ENCODE data around the gene MAPK10.
"Not testable (repeated sequence)": the region's sequence is repeated elsewhere in the genome, so short reads cannot be mapped to it uniquely, and the experiment has no call there.

The MAPK10 gene

GRCh38 chr4:86032476-86033022 is 327.3 kb downstream of the MAPK10 start:
- DNase-seq (ENCODE audit: low read depth): peak; percentile 88
- no peak for TF ChIP-seq CTCF (conservative IDR thresholded peaks at IDR 0.05; ENCODE audit: control insufficient read depth, insufficient read depth, low read depth, low read length)
- no peak overlapping the region for H3K4me3 ChIP-seq (ENCODE audit: control insufficient read depth, low read depth, low read length)

GRCh38 chr4:86031927-86032326 is 327.9 kb downstream of the MAPK10 start:
- H3K4me3 ChIP-seq (ENCODE audit: control insufficient read depth, low read depth, low read length): no peak overlapping the region
- peak; percentile 23 for DNase-seq (ENCODE audit: low read depth)
- TF ChIP-seq CTCF (conservative IDR thresholded peaks at IDR 0.05; ENCODE audit: control insufficient read depth, insufficient read depth, low read depth, low read length): no peak

GRCh38 chr4:86026720-86027119 is 333.1 kb downstream of the MAPK10 start:
- DNase-seq (ENCODE audit: low read depth): no peak
- H3K4me3 ChIP-seq (ENCODE audit: control insufficient read depth, low read depth, low read length): no peak overlapping the region
- TF ChIP-seq CTCF (conservative IDR thresholded peaks at IDR 0.05; ENCODE audit: control insufficient read depth, insufficient read depth, low read depth, low read length): no peak

- not testable (repeated sequence) for DNase-seq (ENCODE audit: low read depth)
Measured at GRCh38 chr4:86021671-86022070, 338.2 kb downstream of the MAPK10 start.

GRCh38 chr4:86019906-86020305 is 339.9 kb downstream of the MAPK10 start:
- H3K4me3 ChIP-seq (ENCODE audit: control insufficient read depth, low read depth, low read length): no peak overlapping the region
- peak; percentile 18 for DNase-seq (ENCODE audit: low read depth)

More at GRCh38 chr4:86021671-86022070, 338.2 kb downstream of the MAPK10 start:
- H3K4me3 ChIP-seq (ENCODE audit: control insufficient read depth, low read depth, low read length): not testable (repeated sequence)

GRCh38 chr4:86019362-86019761 is 340.5 kb downstream of the MAPK10 start:
- TF ChIP-seq CTCF (conservative IDR thresholded peaks at IDR 0.05; ENCODE audit: control insufficient read depth, insufficient read depth, low read depth, low read length): no peak
- no peak for DNase-seq (ENCODE audit: low read depth)
- H3K4me3 ChIP-seq (ENCODE audit: control insufficient read depth, low read depth, low read length): no peak overlapping the region

More at GRCh38 chr4:86019906-86020305, 339.9 kb downstream of the MAPK10 start:
- TF ChIP-seq CTCF (conservative IDR thresholded peaks at IDR 0.05; ENCODE audit: control insufficient read depth, insufficient read depth, low read depth, low read length): no peak

GRCh38 chr4:86015412-86016350 is 344.2 kb downstream of the MAPK10 start:
- DNase-seq (ENCODE audit: low read depth): peak; percentile 41
- H3K4me3 ChIP-seq (ENCODE audit: control insufficient read depth, low read depth, low read length): no peak overlapping the region
- no peak for TF ChIP-seq CTCF (conservative IDR thresholded peaks at IDR 0.05; ENCODE audit: control insufficient read depth, insufficient read depth, low read depth, low read length)
